IMR-90 (cell line): ENCODE data around the gene MOSPD3. TPM values are rescaled to one million over a fixed set of nuclear protein-coding genes. Genes with fewer than 3 reads are reported as not detected.

ENCODE experiments used
- ATAC-seq: fragments of 200-7000 bp; cut with Tn5 transposase; 2 replicates; pipeline ENCODE4 v1.9.1; 2020; ENCODE audit warnings: low read depth, mild to moderate bottlenecking, moderate library complexity
- BruUV-seq: library from RNA; stranded (reverse); fragments of 400-500 nt; replicated peaks from 2 replicates; lab custom pipeline; 2021; lab: Mats Ljungman, UMichigan
- CTCF ChIA-PET: fragments of 300-600 bp; formaldehyde crosslinking; extraction: SDS; loops from one replicate; lab custom pipeline; 2021; ENCODE audit warnings: antibody characterized with exemption; lab: Yijun Ruan, JAX
- POLR2A ChIA-PET: fragments of 300-600 bp; sonication (Branson Sonifier 250); formaldehyde crosslinking; loops from one replicate; lab custom pipeline; 2022; ENCODE audit warnings: antibody characterized with exemption; ENCODE audit not compliant: unreplicated experiment; lab: Charles Lee
- DNase-seq: peaks from one replicate; pipeline ENCODE4 v3.0.0; 2013
- H2AFZ ChIP-seq: replicated peaks from 2 replicates; pipeline ENCODE3; 2013; ENCODE audit warnings: low read length, mild to moderate bottlenecking; ENCODE audit not compliant: poor library complexity
- H2AK5ac ChIP-seq: 2 replicates; pipeline ENCODE4 v1.6.1; 2013; ENCODE audit warnings: low read depth, low read length, inconsistent platforms
- H2AK9ac ChIP-seq: replicated peaks from 2 replicates; pipeline ENCODE3; 2013; ENCODE audit warnings: mild to moderate bottlenecking, low read depth, low read length, moderate library complexity; ENCODE audit not compliant: poor library complexity
- H2BK120ac ChIP-seq: 2 replicates; pipeline ENCODE4 v1.6.1; 2013; ENCODE audit warnings: low read depth, low read length, inconsistent platforms
- H2BK15ac ChIP-seq: 3 replicates; pipeline ENCODE4 v1.6.1; 2013; ENCODE audit warnings: low read depth, low read length, inconsistent platforms
- H2BK20ac ChIP-seq: 2 replicates; pipeline ENCODE4 v1.6.1; 2013; ENCODE audit warnings: low read depth, mild to moderate bottlenecking, inconsistent platforms, low read length, moderate library complexity
- H2BK5ac ChIP-seq: 2 replicates; pipeline ENCODE4 v1.6.1; 2013; ENCODE audit warnings: mild to moderate bottlenecking, low read depth, low read length, inconsistent platforms; ENCODE audit not compliant: poor library complexity, severe bottlenecking
- H3K14ac ChIP-seq: replicated peaks from 2 replicates; pipeline ENCODE4 v1.6.1; 2013; ENCODE audit warnings: low read depth, low read length, inconsistent platforms
- H3K18ac ChIP-seq: 2 replicates; pipeline ENCODE4 v1.6.1; 2013; ENCODE audit warnings: low read depth, low read length, control low read depth
- H3K23ac ChIP-seq: 2 replicates; pipeline ENCODE4 v1.6.1; 2013; ENCODE audit warnings: low read depth, low read length, inconsistent platforms
- H3K27ac ChIP-seq: 2 replicates; pipeline ENCODE4 v1.5.1; 2013; ENCODE audit warnings: mild to moderate bottlenecking, control low read depth, low read length; ENCODE audit not compliant: insufficient read depth
- H3K27me3 ChIP-seq: 2 replicates; pipeline ENCODE4 v1.6.1; 2013; ENCODE audit warnings: low read length; ENCODE audit not compliant: control insufficient read depth, insufficient read depth
- H3K36me3 ChIP-seq: 2 replicates; pipeline ENCODE4 v1.6.1; 2013; ENCODE audit warnings: low read length, mixed read lengths; ENCODE audit not compliant: control insufficient read depth, insufficient read depth
- H3K4ac ChIP-seq: 2 replicates; pipeline ENCODE4 v1.6.1; 2013; ENCODE audit warnings: low read depth, low read length, inconsistent platforms
- H3K4me1 ChIP-seq: 2 replicates; pipeline ENCODE4 v1.6.1; 2013; ENCODE audit warnings: low read length, mixed read lengths; ENCODE audit not compliant: control insufficient read depth, insufficient read depth
- H3K4me2 ChIP-seq: 2 replicates; pipeline ENCODE4 v1.6.1; 2013; ENCODE audit warnings: low read depth, mild to moderate bottlenecking, control low read depth, low read length, moderate library complexity
- H3K4me3 ChIP-seq: 2 replicates; pipeline ENCODE4 v1.5.1; 2013; ENCODE audit warnings: low read depth, mild to moderate bottlenecking, control low read depth, low read length, moderate library complexity; ENCODE audit not compliant: insufficient read depth
- H3K56ac ChIP-seq: 2 replicates; pipeline ENCODE4 v1.6.1; 2013; ENCODE audit warnings: low read length, inconsistent platforms; ENCODE audit not compliant: insufficient read depth; ENCODE audit errors: extremely low read depth
- H3K79me1 ChIP-seq, 2 experiments: 2 replicates each; pipeline ENCODE4 v1.6.1; 2013; ENCODE audit warnings: low read length in 2 of 2, inconsistent platforms in 1 of 2, low read depth in 1 of 2
- H3K9ac ChIP-seq: 2 replicates; pipeline ENCODE4 v1.6.1; 2013; ENCODE audit warnings: low read depth, low read length, control low read depth
- H3K9me1 ChIP-seq: 2 replicates; pipeline ENCODE4 v1.6.1; 2013; ENCODE audit warnings: low read length, inconsistent platforms; ENCODE audit not compliant: insufficient read depth
- H3K9me3 ChIP-seq: 2 replicates; pipeline ENCODE4 v1.6.1; 2013; ENCODE audit warnings: low read length; ENCODE audit not compliant: control insufficient read depth, insufficient read depth
- H4K20me1 ChIP-seq: 2 replicates; pipeline ENCODE4 v1.6.1; 2013; ENCODE audit warnings: low read length, inconsistent platforms; ENCODE audit not compliant: insufficient read depth
- H4K5ac ChIP-seq: 2 replicates; pipeline ENCODE4 v1.6.1; 2013; ENCODE audit warnings: mild to moderate bottlenecking, low read depth, low read length, control low read depth
- H4K8ac ChIP-seq, 2 experiments: 2 replicates each; pipeline ENCODE4 v1.6.1; 2013; ENCODE audit warnings: low read depth in 2 of 2, low read length in 2 of 2, control low read depth in 1 of 2, inconsistent platforms in 1 of 2
- H4K91ac ChIP-seq: 2 replicates; pipeline ENCODE4 v1.6.1; 2013; ENCODE audit warnings: low read depth, low read length, inconsistent platforms; ENCODE audit not compliant: insufficient read depth
- BHLHE40 ChIP-seq: fragments of 150-350 bp; IDR thresholded peaks from 2 replicates; pipeline ENCODE4 v1.6.1; 2016; ENCODE audit warnings: mild to moderate bottlenecking, low read depth, low read length
- CEBPB ChIP-seq: IDR thresholded peaks from 2 replicates; pipeline ENCODE4 v1.6.1; 2012; ENCODE audit warnings: low read depth, low read length, improper control_type of control experiment
- FOS ChIP-seq: fragments of 150-350 bp; IDR thresholded peaks from 2 replicates; pipeline ENCODE4 v1.6.1; 2016; ENCODE audit warnings: low read depth, low read length
- MAZ ChIP-seq: IDR thresholded peaks from 2 replicates; pipeline ENCODE4 v1.6.1; 2012; ENCODE audit warnings: low read depth, mild to moderate bottlenecking, low read length, improper control_type of control experiment, moderate library complexity, borderline replicate concordance
- MXI1 ChIP-seq: IDR thresholded peaks from 2 replicates; pipeline ENCODE4 v1.6.1; 2012; ENCODE audit warnings: low read depth, mild to moderate bottlenecking, low read length, moderate library complexity, borderline replicate concordance
- NFE2L2 ChIP-seq: fragments of 150-350 bp; IDR thresholded peaks from 2 replicates; pipeline ENCODE4 v1.6.1; 2016; ENCODE audit warnings: low read depth, mild to moderate bottlenecking, low read length
- POLR2A ChIP-seq: IDR thresholded peaks from 2 replicates; pipeline ENCODE4 v1.6.1; 2012; ENCODE audit warnings: mild to moderate bottlenecking, low read depth, low read length
- RAD21 ChIP-seq: IDR thresholded peaks from 2 replicates; pipeline ENCODE4 v1.6.1; 2012; ENCODE audit warnings: low read length, improper control_type of control experiment
- RCOR1 ChIP-seq: IDR thresholded peaks from 2 replicates; pipeline ENCODE4 v1.6.1; 2012; ENCODE audit warnings: mild to moderate bottlenecking, low read length, improper control_type of control experiment; ENCODE audit not compliant: insufficient replicate concordance
- RFX5 ChIP-seq: IDR thresholded peaks from 2 replicates; pipeline ENCODE4 v1.8.0; 2012; ENCODE audit warnings: low read depth, mild to moderate bottlenecking, low read length, moderate library complexity
- SMC3 ChIP-seq: fragments of 150-350 bp; IDR thresholded peaks from 2 replicates; pipeline ENCODE4 v1.6.1; 2016; ENCODE audit warnings: low read depth, mild to moderate bottlenecking, antibody characterized with exemption, low read length, moderate library complexity
- WGBS, 2 experiments: methylation state at CpG; one replicate each; pipeline versions ENCODE4 v1.1.5 to v1.1.7; 2013; ENCODE audit warnings: missing lambda C conversion rate in 2 of 2; ENCODE audit not compliant: insufficient read length in 1 of 2; ENCODE audit errors: extremely low coverage in 2 of 2; 5-methylcytosine and 5-hydroxymethylcytosine counted together
- dilution Hi-C: fragments of 300-500 bp; cut with HindIII; formaldehyde crosslinking; loops from one replicate; pipeline ENCODE4 v1.14.3; 2018; ENCODE audit warnings: low sequenced_read_pairs; ENCODE audit not compliant: unreplicated experiment
- in situ Hi-C: fragments of 300-500 bp; cut with MboI; formaldehyde crosslinking; loops from 3 replicates; pipeline ENCODE4 v1.14.3; 2019; ENCODE audit warnings: low sequenced_read_pairs, inconsistent platforms, mixed read lengths
- intact Hi-C: fragments of 100-400 bp; cut with micrococcal nuclease; formaldehyde crosslinking; loops from 2 replicates; pipeline ENCODE4 v1.10.0; 2022
- polyA plus RNA-seq, 3 experiments: library from polyadenylated mRNA; depleted of rRNA; stranded (reverse); fragments of >200 nt; gene quantifications; 2 replicates each; pipeline ENCODE4 v1.2.3, GENCODE V29; 2012; ENCODE audit warnings: low replicate concordance in 1 of 3
- total RNA-seq: library from RNA; depleted of rRNA; stranded (reverse); fragments of >200 nt; gene quantifications from 2 replicates; pipeline ENCODE4 v1.2.3, GENCODE V29; 2012
- TF ChIP-seq, protein P1 (sequence below): fragments of 150-350 bp; IDR thresholded peaks from 2 replicates; pipeline ENCODE4 v1.6.1; 2016; ENCODE audit warnings: low read depth, mild to moderate bottlenecking, low read length, moderate library complexity, borderline replicate concordance

Gene MOSPD3
- total and polyA plus RNA-seq, 2 of the 4 experiments (the other 2 are of a cell fraction): 2.3 to 30.0 TPM

DNA sequence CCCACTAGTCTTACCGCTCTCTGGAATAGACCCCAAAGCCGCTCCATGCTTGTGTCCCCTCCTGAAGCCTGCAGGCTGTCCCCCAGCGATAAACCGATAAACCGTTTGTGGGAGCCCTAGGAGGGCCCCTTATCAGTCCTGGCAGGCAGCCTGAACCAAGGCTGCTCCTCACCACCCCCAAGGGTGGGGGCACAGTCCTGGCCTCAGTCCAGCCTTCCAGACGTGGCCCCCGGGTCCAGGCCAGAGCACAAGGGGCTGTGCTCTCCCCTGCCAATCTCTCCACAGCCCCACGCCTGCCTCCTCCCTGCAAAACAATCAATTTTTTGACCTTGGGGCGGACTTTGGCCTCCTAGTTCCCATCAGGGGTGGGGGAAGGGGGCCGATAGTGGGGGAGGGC, 29.1 kb downstream of the MOSPD3 start, which contains the start of gene TFR2:
Gene TFR2, minus strand, starts transcription at position 90 of the 397 bp plus-strand sequence. Its CDS starts 43 bp downstream, at position 47.
- H4K5ac ChIP-seq: no peak within 1 kb of the TSS
- CTCF ChIA-PET: no interaction called here
- H3K79me1 ChIP-seq: no peaks in the 10 kb centered on the region
- H4K8ac ChIP-seq: no peak within 1 kb of the TSS
- no peak within 1 kb of the TSS for H2BK120ac ChIP-seq
- WGBS, 2 experiments: 13% methylated on average over 3 of the region's 10 CpGs; no CpG with 5 or more reads in 1 of the 2 experiments
- H3K9me1 ChIP-seq: no peaks in the 10 kb centered on the region
- no peaks in the 10 kb centered on the region for H4K20me1 ChIP-seq
- H4K91ac ChIP-seq: no peak within 1 kb of the TSS
- H2AK9ac ChIP-seq: no peak within 1 kb of the TSS
- H3K9me3 ChIP-seq: no peaks in the 10 kb centered on the region
- H2BK5ac ChIP-seq: no peak within 1 kb of the TSS
- POLR2A ChIA-PET: no interaction called here
- H2AFZ ChIP-seq: peak within 1 kb of the TSS; percentile 33
- no peak within 1 kb of the TSS for H3K56ac ChIP-seq
- no peak within 1 kb of the TSS for H3K14ac ChIP-seq
- no peak within 1 kb of the TSS for H2BK20ac ChIP-seq
- in situ Hi-C loops (no loop called here), dilution Hi-C loops (no loop called here), intact Hi-C loops (no loop called here)
- H3K4me3 ChIP-seq: no peak within 1 kb of the TSS
- no peak within 1 kb of the TSS for H3K9ac ChIP-seq
- no peak within 1 kb of the TSS for H2BK15ac ChIP-seq
- no peak within 1 kb of the TSS for H3K4ac ChIP-seq
- H3K36me3 ChIP-seq: no peaks in the 10 kb centered on the region
- BruUV-seq: no TSS peak
- no peak within 1 kb of the TSS for H2AK5ac ChIP-seq
- no peak for ATAC-seq
- DNase-seq: no peak
- no peak within 1 kb of the TSS for H3K18ac ChIP-seq
- H3K4me2 ChIP-seq: no peak within 1 kb of the TSS
- H3K27me3 ChIP-seq: peaks cover 28% of the 10 kb centered on the region
- no peak for TF ChIP-seq MAZ
- no peak for TF ChIP-seq MXI1
- no peak for TF ChIP-seq RFX5
- no peak for TF ChIP-seq CEBPB
- TF ChIP-seq, protein P1, sequence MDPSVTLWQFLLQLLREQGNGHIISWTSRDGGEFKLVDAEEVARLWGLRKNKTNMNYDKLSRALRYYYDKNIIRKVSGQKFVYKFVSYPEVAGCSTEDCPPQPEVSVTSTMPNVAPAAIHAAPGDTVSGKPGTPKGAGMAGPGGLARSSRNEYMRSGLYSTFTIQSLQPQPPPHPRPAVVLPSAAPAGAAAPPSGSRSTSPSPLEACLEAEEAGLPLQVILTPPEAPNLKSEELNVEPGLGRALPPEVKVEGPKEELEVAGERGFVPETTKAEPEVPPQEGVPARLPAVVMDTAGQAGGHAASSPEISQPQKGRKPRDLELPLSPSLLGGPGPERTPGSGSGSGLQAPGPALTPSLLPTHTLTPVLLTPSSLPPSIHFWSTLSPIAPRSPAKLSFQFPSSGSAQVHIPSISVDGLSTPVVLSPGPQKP: no peak
- no peak for TF ChIP-seq RAD21
- TF ChIP-seq FOS: no peak
- no peak for TF ChIP-seq RCOR1
- TF ChIP-seq BHLHE40: no peak
- TF ChIP-seq NFE2L2: no peak
- TF ChIP-seq SMC3: no peak
- no peak for TF ChIP-seq POLR2A
- no peak within 1 kb of the TSS for H3K23ac ChIP-seq
- no peak within 1 kb of the TSS for H3K27ac ChIP-seq
- H3K4me1 ChIP-seq: no peaks in the 10 kb centered on the region
